LNCaP clone FGC (cell line): ENCODE measurements around the gene SLC30A2.
A peak's percentile ranks its signal among the peaks of the same experiment; 100 is the strongest.

Experiments
- DNase-seq: peaks from one replicate; pipeline ENCODE4 v3.0.0-alpha.2; 2011; ENCODE audit warnings: low read depth
- H3K4me3 ChIP-seq: 2 replicates; pipeline ENCODE4 v1.5.1; 2011; ENCODE audit warnings: mild to moderate bottlenecking, low read depth, low read length, control low read depth
- TF ChIP-seq, protein P1 (sequence below): IDR thresholded peaks from 2 replicates; pipeline ENCODE4 v1.5.1; 2012; ENCODE audit warnings: mild to moderate bottlenecking; ENCODE audit not compliant: control insufficient read depth, insufficient read depth; ENCODE audit errors: extremely low read depth

The SLC30A2 gene

DNA sequence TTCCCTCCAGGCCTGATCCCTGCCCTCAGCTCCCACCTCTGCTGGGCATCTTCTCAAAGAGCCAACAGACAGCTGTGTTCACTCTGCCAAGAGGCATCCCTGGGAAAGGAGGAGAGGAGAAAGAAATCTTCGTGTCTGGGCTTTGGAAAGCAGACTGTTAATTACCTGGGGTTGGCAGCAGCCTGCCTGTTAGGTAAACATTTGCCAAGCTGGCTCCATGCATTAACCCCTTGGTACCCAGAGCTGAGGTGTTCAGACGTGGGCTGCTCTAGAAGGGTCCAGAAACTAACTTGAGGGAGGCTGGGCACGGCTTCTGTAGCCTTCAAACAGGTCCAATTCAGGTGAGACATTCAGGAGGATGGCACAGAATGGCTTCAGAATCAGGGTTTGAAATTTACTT lies 33.1 kb downstream of the SLC30A2 start:
- no peak overlapping the region for H3K4me3 ChIP-seq
- DNase-seq = peak; percentile 21
- TF ChIP-seq, protein P1, sequence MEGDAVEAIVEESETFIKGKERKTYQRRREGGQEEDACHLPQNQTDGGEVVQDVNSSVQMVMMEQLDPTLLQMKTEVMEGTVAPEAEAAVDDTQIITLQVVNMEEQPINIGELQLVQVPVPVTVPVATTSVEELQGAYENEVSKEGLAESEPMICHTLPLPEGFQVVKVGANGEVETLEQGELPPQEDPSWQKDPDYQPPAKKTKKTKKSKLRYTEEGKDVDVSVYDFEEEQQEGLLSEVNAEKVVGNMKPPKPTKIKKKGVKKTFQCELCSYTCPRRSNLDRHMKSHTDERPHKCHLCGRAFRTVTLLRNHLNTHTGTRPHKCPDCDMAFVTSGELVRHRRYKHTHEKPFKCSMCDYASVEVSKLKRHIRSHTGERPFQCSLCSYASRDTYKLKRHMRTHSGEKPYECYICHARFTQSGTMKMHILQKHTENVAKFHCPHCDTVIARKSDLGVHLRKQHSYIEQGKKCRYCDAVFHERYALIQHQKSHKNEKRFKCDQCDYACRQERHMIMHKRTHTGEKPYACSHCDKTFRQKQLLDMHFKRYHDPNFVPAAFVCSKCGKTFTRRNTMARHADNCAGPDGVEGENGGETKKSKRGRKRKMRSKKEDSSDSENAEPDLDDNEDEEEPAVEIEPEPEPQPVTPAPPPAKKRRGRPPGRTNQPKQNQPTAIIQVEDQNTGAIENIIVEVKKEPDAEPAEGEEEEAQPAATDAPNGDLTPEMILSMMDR = no peak

- H3K4me3 ChIP-seq = no peak overlapping the region
- TF ChIP-seq, protein P1 = no peak
- DNase-seq = no peak
These were observed 35.1 kb downstream of the SLC30A2 start for GRCh38 chr1:26010825-26011224.

- H3K4me3 ChIP-seq = no peak overlapping the region
- no peak for DNase-seq
- TF ChIP-seq, protein P1 = no peak
These were observed 36.0 kb downstream of the SLC30A2 start for GRCh38 chr1:26009796-26010447.

DNA sequence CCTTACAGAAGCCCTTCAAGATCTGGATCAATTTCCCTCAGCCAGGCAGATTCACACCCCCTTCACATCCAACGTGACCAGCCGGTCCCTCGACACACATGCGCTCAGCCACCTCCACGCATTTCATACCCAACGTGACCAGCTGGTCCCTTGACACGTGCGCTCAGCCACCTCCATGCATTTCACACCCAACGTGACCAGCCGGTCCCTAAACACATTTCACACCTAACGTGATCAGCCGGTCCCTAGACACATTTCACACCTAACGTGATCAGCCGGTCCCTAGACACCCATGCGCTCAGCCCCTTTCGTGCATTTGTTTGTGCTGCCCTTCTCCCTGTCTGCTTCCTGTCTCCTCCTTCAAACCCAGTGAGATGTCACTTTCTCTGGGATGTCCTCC lies 39.2 kb downstream of the SLC30A2 start:
- DNase-seq = no peak
- TF ChIP-seq, protein P1 = no peak
- H3K4me3 ChIP-seq = no peak overlapping the region

DNA sequence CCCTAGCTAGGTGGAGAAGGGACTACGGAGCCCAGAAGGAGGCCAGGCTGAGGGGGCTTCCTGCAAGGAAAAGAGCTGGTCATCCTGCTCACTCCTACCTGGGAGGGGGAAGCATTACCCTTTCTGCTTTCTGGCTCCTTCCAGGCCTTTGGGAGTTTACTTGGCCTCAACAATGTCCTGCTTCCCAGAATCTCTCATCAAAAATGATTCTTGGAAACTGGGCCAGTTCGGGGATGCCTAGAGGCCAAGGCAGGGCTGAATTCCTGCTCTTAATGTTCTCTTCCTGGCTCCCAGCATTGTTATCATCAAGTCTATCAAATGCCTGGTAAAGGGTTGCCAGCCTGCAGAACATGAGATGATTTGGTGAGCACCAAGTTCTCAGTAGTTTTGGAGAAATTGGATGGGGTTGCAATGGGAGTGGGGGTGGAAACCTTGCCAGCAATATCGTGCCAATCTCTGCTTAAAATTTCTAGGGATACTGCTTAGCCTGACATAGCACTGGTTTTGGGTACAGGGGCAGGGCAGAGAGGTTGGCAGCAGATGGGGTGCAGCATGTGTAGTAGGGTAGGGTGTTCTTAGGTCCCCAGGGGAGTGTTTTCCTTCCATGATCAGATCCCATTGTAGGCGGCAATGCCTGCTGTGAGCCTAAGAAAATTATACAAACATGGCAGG lies 40.3 kb downstream of the SLC30A2 start:
- no peak overlapping the region for H3K4me3 ChIP-seq
- TF ChIP-seq, protein P1 = no peak

GRCh38 chr1:26003756-26004155 lies 42.2 kb downstream of the SLC30A2 start:
- H3K4me3 ChIP-seq = no peak overlapping the region
- TF ChIP-seq, protein P1 = no peak
- DNase-seq = no peak

More for the DNA sequence above, 40.3 kb downstream of the SLC30A2 start:
- DNase-seq = no peak
